Osteoblast (primary cell): Measurements from ENCODE around the gene SULT2B1. TPM values are rescaled to one million over a fixed set of nuclear protein-coding genes. Genes with fewer than 3 reads are reported as not detected.
A peak's percentile ranks its signal among the peaks of the same experiment; 100 is the strongest.

ENCODE experiments used
- DNase-seq: peaks from one replicate; pipeline ENCODE4 v3.0.0; 2011; ENCODE audit warnings: low spot score, mixed read lengths; ENCODE audit not compliant: insufficient read length; ENCODE audit errors: missing footprints
- H2AFZ ChIP-seq: 2 replicates; pipeline ENCODE4 v1.6.0; 2011; ENCODE audit warnings: mild to moderate bottlenecking, low read length
- H3K27ac ChIP-seq: 2 replicates; pipeline ENCODE4 v1.5.1; 2011; ENCODE audit warnings: mild to moderate bottlenecking, low read depth, low read length, moderate library complexity
- H3K27me3 ChIP-seq: 2 replicates; pipeline ENCODE4 v1.6.0; 2012; ENCODE audit warnings: mild to moderate bottlenecking, control low read depth, inconsistent platforms, low read length, moderate library complexity; ENCODE audit not compliant: insufficient read depth
- H3K36me3 ChIP-seq: 2 replicates; pipeline ENCODE4 v1.5.1; 2011; ENCODE audit warnings: mild to moderate bottlenecking, low read length, control low read depth, moderate library complexity; ENCODE audit not compliant: insufficient read depth
- H3K4me1 ChIP-seq: 2 replicates; pipeline ENCODE4 v1.5.1; 2011; ENCODE audit warnings: mild to moderate bottlenecking, low read length, control low read depth, moderate library complexity; ENCODE audit not compliant: insufficient read depth
- H3K4me2 ChIP-seq: 2 replicates; pipeline ENCODE4 v1.6.0; 2011; ENCODE audit warnings: mild to moderate bottlenecking, low read length; ENCODE audit not compliant: insufficient read depth
- H3K4me3 ChIP-seq: fragments of 200-600 bp; sonication (generic); 3 replicates; pipeline ENCODE4 v1.5.1; 2012; ENCODE audit warnings: mild to moderate bottlenecking, low read length, inconsistent platforms; ENCODE audit not compliant: insufficient read depth
- H3K79me2 ChIP-seq: 2 replicates; pipeline ENCODE4 v1.6.0; 2012; ENCODE audit warnings: mild to moderate bottlenecking, low read length, control low read depth, inconsistent platforms; ENCODE audit not compliant: insufficient read depth
- H3K9me3 ChIP-seq: 2 replicates; pipeline ENCODE4 v1.5.1; 2011; ENCODE audit warnings: low read depth, low read length, control low read depth
- H4K20me1 ChIP-seq: 2 replicates; pipeline ENCODE4 v1.6.0; 2012; ENCODE audit warnings: mild to moderate bottlenecking, low read length, control low read depth; ENCODE audit not compliant: insufficient read depth
- total RNA-seq: library from RNA; depleted of rRNA; stranded (reverse); fragments of >200 nt; gene quantifications from 2 replicates; pipeline ENCODE4 v1.2.3, GENCODE V29; 2012
- TF ChIP-seq, protein P1 (sequence below): IDR thresholded peaks from 2 replicates; pipeline ENCODE4 v1.5.1; 2011; ENCODE audit warnings: mild to moderate bottlenecking, low read depth, low read length, moderate library complexity; ENCODE audit errors: extremely low read depth

The SULT2B1 gene
- total RNA-seq, 1 donor = under 0.01 TPM

DNA sequence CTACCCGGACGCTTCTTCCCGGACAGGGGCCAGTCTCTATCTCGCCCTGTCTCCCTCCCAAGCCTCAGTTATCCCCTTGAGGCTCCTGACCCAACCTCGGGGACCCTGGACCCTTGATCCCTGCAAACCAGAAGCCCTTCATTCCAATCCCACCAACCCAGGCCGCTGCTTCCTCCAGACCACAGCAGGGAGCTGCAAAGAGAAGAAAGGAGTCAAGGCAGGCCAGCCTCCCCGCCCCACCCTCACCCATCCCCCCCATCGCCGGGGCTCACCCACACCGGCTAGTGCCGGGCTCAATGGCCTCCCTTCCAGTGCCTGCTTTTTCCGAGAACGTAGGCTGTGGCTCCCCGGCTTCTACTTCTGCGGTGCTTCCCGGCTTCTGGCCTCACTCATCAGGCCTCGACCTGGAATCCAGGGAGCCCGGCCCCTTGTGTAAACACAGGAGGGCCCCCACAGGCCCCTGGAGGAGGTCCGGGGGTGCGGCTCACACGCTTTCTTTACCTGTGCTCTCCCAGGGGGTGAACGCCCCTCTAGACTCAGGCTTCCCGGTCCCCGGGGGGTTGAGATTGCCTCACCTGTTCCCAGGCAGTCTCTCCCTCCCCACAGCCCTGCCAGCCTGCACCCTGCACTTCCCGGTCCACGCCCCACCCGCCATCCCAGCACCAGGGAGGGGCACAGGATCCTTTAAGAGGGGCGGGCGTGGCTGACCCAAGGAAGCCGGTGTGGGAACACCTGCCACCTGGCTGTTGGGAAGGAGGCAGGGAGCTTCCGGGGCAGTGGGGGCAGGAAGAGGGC lies 62.7 kb downstream of the SULT2B1 start, which contains the start of gene FAM83E:
TSS of gene FAM83E (minus strand) at position 641 of the 795 bp plus-strand sequence. CDS start 1,704 bp downstream, outside the sequence.
- H4K20me1 ChIP-seq = peaks cover 41% of the 10 kb centered on the region
- H3K27ac ChIP-seq = no peak within 1 kb of the TSS
- peaks cover 16% of the 10 kb centered on the region for H3K4me1 ChIP-seq
- no peak within 1 kb of the TSS for H3K4me3 ChIP-seq
- no peak within 1 kb of the TSS for H3K4me2 ChIP-seq
- DNase-seq = peak; percentile 92
- H3K79me2 ChIP-seq = peaks cover 39% of the 10 kb centered on the region
- H3K9me3 ChIP-seq = no peaks in the 10 kb centered on the region
- TF ChIP-seq, protein P1, sequence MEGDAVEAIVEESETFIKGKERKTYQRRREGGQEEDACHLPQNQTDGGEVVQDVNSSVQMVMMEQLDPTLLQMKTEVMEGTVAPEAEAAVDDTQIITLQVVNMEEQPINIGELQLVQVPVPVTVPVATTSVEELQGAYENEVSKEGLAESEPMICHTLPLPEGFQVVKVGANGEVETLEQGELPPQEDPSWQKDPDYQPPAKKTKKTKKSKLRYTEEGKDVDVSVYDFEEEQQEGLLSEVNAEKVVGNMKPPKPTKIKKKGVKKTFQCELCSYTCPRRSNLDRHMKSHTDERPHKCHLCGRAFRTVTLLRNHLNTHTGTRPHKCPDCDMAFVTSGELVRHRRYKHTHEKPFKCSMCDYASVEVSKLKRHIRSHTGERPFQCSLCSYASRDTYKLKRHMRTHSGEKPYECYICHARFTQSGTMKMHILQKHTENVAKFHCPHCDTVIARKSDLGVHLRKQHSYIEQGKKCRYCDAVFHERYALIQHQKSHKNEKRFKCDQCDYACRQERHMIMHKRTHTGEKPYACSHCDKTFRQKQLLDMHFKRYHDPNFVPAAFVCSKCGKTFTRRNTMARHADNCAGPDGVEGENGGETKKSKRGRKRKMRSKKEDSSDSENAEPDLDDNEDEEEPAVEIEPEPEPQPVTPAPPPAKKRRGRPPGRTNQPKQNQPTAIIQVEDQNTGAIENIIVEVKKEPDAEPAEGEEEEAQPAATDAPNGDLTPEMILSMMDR = no peak
- H3K27me3 ChIP-seq = no peaks in the 10 kb centered on the region
- peaks cover 32% of the 10 kb centered on the region for H3K36me3 ChIP-seq
- no peak within 1 kb of the TSS for H2AFZ ChIP-seq

DNA sequence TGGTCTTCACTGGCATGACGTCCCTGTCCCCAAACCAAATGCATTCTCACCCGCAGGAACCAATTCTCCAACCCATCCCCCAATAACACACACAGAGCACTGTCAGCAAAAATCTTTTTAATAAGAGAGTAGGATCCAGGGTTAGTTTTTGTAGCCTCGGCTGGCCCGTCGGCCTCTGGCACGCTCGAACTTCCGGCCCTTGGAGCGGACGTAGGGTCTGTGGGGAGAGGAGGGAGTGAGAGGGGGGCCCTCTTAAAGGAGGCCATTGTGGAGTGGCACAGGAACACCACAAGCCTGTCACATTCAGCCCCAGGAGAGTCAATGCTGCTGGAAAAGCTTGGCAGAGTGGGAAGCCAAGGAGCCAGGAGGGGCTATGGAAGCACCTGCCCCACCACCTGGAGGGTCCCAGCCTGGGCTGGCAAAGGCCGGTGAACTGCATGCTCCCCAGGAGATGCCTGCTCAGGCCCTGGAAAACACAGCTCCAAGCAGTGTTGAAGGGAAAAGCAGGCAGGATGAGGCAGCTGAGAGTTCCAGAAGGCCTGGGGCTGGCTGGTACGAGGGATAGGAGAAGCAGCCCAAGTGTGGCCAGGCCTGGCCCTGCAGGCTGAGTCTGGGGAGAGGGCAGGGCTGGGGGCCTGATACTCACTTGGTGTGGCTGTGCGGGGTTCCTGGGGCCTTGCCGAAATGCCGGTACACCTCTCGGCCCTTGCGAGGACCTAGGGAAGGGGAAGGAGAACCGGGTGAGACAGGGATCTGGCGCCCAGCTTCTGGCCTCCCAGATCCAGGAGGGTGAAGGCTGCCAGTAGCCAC lies 63.5 kb downstream of the SULT2B1 start:
- H3K4me3 ChIP-seq = no peak overlapping the region
- no peak overlapping the region for H3K4me2 ChIP-seq
- peaks cover 22% of the 10 kb centered on the region for H3K4me1 ChIP-seq
- no peaks in the 10 kb centered on the region for H3K27me3 ChIP-seq
- TF ChIP-seq, protein P1 = no peak
- peak; percentile 68 for DNase-seq
- H2AFZ ChIP-seq = no peak overlapping the region
- no peak overlapping the region for H3K27ac ChIP-seq
- H3K79me2 ChIP-seq = peaks cover 47% of the 10 kb centered on the region
- H3K36me3 ChIP-seq = peaks cover 32% of the 10 kb centered on the region
- H3K9me3 ChIP-seq = no peaks in the 10 kb centered on the region
- H4K20me1 ChIP-seq = peaks cover 41% of the 10 kb centered on the region

DNA sequence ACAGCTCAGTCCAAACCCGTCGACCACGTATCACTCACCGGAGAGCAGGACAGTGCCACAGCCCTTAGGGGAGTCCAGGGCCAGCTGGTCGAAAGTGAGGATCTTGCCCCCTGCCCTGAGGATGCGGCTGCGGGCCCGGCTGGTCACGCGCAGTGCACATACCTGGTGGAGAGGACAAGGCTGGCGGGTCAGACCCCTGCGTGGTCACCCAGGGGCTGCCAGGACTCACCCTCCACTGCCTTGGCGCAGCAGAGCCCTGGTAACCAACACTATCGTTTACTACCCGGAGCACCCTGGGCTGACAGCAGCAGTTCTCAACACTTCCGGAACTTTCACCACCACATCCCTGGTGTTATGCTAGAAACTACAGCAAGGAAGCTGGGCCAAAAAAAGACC lies 64.1 kb downstream of the SULT2B1 start:
- Histone ChIP-seq H4K20me1 (peaks cover 41% of the 10 kb centered on the region), H3K4me3 (no peak overlapping the region), H3K36me3 (peaks cover 32% of the 10 kb centered on the region), H3K4me1 (peaks cover 22% of the 10 kb centered on the region), H3K27me3 (no peaks in the 10 kb centered on the region), H2AFZ (no peak overlapping the region), H3K27ac (no peak overlapping the region), H3K9me3 (no peaks in the 10 kb centered on the region), H3K4me2 (peak overlapping the region; percentile 81), H3K79me2 (peaks cover 47% of the 10 kb centered on the region)
- TF ChIP-seq, protein P1 = no peak
- DNase-seq = peak; percentile 87
